Measurements from ENCODE around the gene TBX18. TPM values are rescaled to one million over a fixed set of nuclear protein-coding genes. Genes with fewer than 3 reads are reported as not detected.

Gene TBX18
- total RNA-seq, 1 experiment from 2014 or later, result not detected

DNA sequence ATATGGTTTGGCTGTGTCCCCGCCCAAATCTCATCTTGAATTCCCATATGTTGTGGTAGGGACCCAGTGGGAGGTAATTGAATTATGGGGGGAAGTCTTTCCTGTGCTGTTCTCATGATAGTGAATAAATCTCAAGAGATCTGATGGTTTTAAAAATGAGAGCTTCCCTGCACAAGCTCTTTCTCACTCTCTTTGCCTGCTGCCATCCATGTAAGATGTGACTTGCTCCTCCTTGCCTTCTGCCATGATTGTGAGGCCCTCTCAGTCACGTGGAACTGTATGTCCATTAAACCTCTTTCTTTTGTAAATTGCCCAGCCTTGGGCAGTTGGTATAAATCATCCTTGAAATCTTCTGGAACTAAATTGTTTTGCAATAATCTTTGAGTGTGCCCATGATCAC, 31.9 kb upstream of the TBX18 start:
- Histone ChIP-seq H4K91ac (ENCODE audit: insufficient read length, low read depth, low read length) (no peak overlapping the region), H3K4me2 (ENCODE audit: insufficient read depth, insufficient read length, low read length) (no peak overlapping the region), H3K27me3 (ENCODE audit: insufficient read depth, low read length) (no peaks in the 10 kb centered on the region), H3K79me1 (ENCODE audit: insufficient read depth, low read depth, low read length, poor library complexity, severe bottlenecking) (no peaks in the 10 kb centered on the region), H2BK12ac (ENCODE audit: insufficient read length, low read depth, low read length) (no peak overlapping the region), H2BK5ac (ENCODE audit: insufficient read length, low read length) (no peak overlapping the region), H3K23me2 (ENCODE audit: insufficient read length, low read depth, low read length, poor library complexity, severe bottlenecking) (no peaks in the 10 kb centered on the region), H2AK5ac (ENCODE audit: insufficient read length, low read length) (no peak overlapping the region), H3K27ac (ENCODE audit: insufficient read length, low read depth, low read length) (no peak overlapping the region), H4K5ac (ENCODE audit: insufficient read length, low read depth, low read length) (no peak overlapping the region), H3K9ac (ENCODE audit: extremely low read depth, insufficient read length, low read length) (no peak overlapping the region), H4K20me1 (ENCODE audit: control insufficient read depth, insufficient read depth, insufficient read length) (peaks cover 2% of the 10 kb centered on the region), H2BK120ac (ENCODE audit: low read depth, low read length, poor library complexity, severe bottlenecking) (no peak overlapping the region), H2BK15ac (ENCODE audit: low read depth, low read length) (no peak overlapping the region), H3K4ac (ENCODE audit: low read depth, low read length) (no peak overlapping the region), H3K9me3 (ENCODE audit: control insufficient read depth, low read depth, low read length) (no peaks in the 10 kb centered on the region), H4K8ac (replicated peaks; ENCODE audit: insufficient read length, low read depth, low read length) (no peak overlapping the region), H2BK20ac (ENCODE audit: low read depth, low read length, poor library complexity, severe bottlenecking) (no peak overlapping the region), H3K18ac (ENCODE audit: insufficient read length, low read depth, low read length) (no peak overlapping the region), H3K4me1 (ENCODE audit: insufficient read depth, low read length) (no peaks in the 10 kb centered on the region), H3T11ph (ENCODE audit: low read length) (no peak overlapping the region), H3K23ac (ENCODE audit: insufficient read length, low read depth, low read length) (no peak overlapping the region), H3K79me2 (ENCODE audit: insufficient read depth, low read length) (no peaks in the 10 kb centered on the region), H3K56ac (ENCODE audit: insufficient read length, low read depth, low read length) (no peak overlapping the region), H3K14ac (ENCODE audit: insufficient read depth, low read length) (no peak overlapping the region), H2AFZ (ENCODE audit: low read length) (no peak overlapping the region)
- H3K9me3 Mint-ChIP-seq, result peaks cover 5 to 16% of the 10 kb centered on the region in 2 experiments; a peak in 4 of 5 replicates
- H3K4me1 Mint-ChIP-seq, result no peaks in the 10 kb centered on the region
- H3K27me3 Mint-ChIP-seq (ENCODE audit: low read depth), result no peaks in the 10 kb centered on the region; the same call in 1 of the 2 replicates
- no peak overlapping the region for H3K4me3 Mint-ChIP-seq
- no peak overlapping the region for H3K27ac Mint-ChIP-seq
- TF ChIP-seq CTCF (conservative IDR thresholded peaks at IDR 0.05), result no peak
- H3K36me3 Mint-ChIP-seq (ENCODE audit: insufficient read depth in 1 of 3, low read depth in 3 of 3), result peaks cover 0 to 7% (median 2%) of the 10 kb centered on the region in 3 experiments; a peak in 3 of 7 replicates
- no CpG with 5 or more reads among the region's 2 CpGs for WGBS (ENCODE audit: extremely low coverage, insufficient read length, low lambda C conversion rate)
- no peak for DNase-seq

Data from H9 (cell line).